LNCAP (cell line): ENCODE results near the gene TMCC1.

Experiments used
- TF ChIP-seq, protein P1 (sequence below): fragments of 450-650 bp; IDR thresholded peaks from 2 replicates; pipeline ENCODE4 v1.5.1; 2017; ENCODE audit warnings: mild to moderate bottlenecking

The TMCC1 gene

DNA sequence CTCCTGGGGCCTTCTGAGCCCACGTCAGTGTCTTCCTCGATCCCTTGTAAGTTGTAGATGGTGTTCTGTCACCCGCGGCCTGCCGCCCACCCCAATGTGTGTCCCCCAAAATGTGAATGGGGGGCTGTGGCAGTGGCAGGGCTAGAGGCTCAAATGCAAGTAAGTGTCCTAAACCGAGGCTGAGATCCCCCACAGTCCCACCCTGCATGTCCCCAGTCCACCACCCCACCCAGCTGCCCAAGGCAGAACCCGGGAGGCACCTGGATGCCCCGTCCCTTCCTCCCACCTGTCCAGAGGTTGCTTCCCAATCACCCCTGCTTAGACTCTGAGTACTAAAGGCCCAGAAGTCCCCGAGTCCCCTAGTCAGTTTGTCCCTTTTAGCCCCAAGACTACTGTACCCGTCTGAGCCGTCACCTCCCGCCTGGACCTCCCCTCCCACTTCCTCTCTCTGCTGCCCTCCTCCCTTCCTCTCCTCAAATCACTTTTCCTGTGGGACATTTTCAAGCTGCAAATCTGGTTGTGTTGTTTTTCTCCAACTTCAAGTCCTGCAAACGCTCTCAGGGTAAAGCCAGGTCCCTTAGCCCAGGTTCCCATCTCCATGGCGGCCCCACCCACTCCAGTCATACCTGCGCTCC is 275.2 kb downstream of the TMCC1 start:
- TF ChIP-seq, protein P1, sequence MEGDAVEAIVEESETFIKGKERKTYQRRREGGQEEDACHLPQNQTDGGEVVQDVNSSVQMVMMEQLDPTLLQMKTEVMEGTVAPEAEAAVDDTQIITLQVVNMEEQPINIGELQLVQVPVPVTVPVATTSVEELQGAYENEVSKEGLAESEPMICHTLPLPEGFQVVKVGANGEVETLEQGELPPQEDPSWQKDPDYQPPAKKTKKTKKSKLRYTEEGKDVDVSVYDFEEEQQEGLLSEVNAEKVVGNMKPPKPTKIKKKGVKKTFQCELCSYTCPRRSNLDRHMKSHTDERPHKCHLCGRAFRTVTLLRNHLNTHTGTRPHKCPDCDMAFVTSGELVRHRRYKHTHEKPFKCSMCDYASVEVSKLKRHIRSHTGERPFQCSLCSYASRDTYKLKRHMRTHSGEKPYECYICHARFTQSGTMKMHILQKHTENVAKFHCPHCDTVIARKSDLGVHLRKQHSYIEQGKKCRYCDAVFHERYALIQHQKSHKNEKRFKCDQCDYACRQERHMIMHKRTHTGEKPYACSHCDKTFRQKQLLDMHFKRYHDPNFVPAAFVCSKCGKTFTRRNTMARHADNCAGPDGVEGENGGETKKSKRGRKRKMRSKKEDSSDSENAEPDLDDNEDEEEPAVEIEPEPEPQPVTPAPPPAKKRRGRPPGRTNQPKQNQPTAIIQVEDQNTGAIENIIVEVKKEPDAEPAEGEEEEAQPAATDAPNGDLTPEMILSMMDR: no peak

DNA sequence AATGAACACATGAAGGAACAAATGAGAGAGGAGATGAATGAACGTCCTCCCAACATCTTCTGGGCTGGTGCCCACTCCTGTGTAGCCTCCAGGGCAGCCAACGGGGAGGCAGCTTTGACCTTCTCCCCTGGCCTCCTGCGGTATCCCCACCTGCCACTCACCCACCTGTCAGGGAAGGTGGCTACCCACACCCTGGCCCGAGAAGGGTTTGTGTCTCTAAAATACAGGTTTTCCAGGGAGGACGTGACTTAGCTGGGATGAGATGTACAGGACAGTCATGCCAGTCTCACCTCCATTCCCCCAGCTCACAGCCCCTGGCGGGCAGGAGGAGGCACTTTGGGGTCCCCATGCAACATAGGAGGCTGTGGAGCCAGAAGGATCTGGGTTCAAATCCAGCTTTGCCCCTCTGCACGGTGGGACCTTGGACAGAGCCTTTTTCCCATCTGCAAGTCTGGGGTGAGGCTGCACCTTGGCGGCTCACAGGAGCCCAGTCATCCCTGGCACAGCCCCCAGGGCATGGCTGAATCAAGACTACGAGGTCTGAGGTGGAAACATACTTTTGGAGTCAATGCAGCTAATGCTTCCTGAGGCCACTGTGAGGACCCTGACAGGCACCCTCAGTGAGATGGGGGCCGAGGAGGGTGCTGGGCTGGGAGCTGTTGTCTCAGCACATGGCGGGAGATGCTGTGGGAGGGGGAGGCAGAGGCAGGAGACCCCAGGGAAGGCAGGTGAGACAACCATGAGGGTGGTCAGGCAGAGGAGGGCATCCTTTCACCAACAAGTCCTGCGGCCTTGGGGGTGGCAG is 275.9 kb downstream of the TMCC1 start:
- TF ChIP-seq, protein P1: no peak

DNA sequence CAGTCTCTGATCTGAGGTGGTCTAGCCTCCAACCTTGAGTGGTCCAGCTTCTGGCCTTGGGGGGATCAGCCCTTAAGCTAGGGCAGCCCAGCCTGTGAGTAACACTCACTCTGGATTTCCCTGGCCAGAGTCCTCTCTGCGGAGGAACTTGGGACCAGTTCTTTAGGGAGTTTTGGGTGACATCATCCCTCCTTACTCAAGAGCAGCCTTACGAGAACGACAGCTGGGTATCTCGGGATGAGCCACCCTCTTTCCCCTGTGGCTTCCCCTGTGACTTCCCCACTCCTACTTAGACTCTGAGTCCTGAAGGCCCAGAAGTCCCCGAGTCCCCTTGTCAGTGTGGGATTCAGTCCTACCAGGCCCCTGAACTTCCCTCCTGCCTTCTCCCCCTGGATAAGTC is 276.8 kb downstream of the TMCC1 start:
- TF ChIP-seq, protein P1: no peak

DNA sequence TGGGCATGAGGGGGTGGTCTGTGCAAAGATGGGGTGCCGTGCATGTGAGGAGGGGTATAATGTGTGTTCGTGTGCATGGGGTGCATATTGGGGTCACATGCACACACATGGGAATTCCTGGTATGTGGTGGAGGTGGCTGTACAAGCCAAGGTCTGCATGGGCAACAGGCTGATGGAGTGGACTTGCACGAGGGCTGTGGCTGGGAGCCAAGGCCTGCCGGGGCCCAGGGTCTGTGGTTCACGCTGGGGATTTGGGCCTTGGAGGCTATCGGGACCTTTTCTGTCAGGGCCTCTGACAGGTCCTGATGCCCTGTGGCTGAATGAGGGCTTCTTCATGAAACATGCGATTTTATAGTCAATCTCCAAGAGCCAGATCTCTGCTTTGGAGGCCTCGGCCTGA is 277.2 kb downstream of the TMCC1 start:
- TF ChIP-seq, protein P1: no peak

DNA sequence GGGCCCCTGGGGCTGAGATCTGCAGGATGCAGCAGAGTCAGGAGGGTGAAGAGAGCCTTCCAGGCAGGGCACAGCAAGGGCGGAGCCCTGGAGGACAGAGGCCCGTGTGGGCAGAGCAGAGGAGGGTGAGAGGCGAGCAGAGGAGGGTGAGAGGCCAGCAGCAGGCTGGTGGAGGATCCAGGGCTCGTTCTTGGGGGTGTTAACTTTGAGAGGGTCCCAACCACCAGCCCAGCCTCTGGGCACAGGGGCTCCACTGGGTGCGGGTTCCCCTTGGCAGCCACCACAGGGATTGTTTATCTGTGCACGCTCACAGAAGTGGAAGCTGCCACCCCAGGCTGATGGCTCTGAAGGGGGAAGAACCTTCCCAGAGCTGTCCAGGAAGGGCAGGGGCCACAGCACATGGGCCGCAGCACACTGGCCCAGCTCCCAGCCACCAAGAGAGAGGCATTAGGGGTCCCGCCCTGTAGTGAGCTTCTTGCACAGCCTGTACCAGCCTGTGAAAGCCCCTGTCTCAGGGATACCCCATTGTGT is 277.7 kb downstream of the TMCC1 start:
- TF ChIP-seq, protein P1: no peak

DNA sequence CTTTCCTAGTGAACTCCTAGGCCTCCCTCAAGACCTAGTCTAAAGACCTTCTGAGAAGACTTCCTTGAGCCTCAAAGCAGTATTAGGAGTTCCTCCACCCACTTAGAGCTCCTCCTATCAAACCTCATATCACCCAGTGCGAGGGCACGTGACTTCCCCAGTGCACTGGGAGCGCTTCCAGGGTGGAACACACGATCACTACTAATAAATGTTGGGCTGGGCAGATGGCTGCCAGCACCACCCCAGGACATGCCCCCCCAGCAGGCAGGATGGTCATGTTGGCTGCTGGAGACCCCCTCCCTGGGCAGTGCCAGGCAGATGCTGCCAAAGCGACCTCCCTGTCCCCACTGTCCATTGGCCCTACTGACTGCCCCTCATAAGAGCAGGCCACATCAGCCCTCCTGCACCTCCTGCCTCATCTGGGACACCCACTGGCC is 278.6 kb downstream of the TMCC1 start:
- TF ChIP-seq, protein P1: no peak

DNA sequence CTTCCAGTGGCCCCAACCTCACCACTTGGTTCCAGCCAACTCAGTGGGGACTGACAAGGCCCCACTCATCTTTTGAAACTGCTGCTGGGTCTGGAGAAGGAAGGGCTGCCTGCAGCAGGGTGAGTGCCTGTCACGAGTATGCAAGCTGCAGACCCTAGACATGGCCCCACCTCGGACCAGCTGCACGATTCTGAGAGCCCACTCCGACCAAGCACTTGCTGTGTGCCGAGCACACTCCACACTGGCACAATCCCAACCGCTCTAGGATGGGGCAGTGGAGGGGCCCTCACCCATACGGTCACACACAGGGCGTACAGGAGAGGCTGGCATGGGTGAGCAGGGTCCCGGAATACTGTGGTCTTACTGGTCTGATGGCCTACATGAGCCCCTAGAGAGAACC is 279.1 kb downstream of the TMCC1 start:
- TF ChIP-seq, protein P1: no peak
